ENCODE measurements around the gene DONSON.

Gene DONSON

GRCh38 chr21:33566514-33566913 is 22.0 kb downstream of the DONSON start:
- no peak for DNase-seq (ENCODE audit: low read depth in 2 of 3, low spot score in 1 of 3)

- DNase-seq (ENCODE audit: low read depth in 2 of 3, low spot score in 1 of 3), result no peak
Measured at GRCh38 chr21:33562389-33562788, 26.1 kb downstream of the DONSON start.

GRCh38 chr21:33561373-33561772 is 27.1 kb downstream of the DONSON start:
- no peak for DNase-seq (ENCODE audit: low read depth in 2 of 3, low spot score in 1 of 3)

- DNase-seq (ENCODE audit: low read depth in 2 of 3, low spot score in 1 of 3), result no peak
Measured at GRCh38 chr21:33560965-33561364, 27.5 kb downstream of the DONSON start.

- no peak for DNase-seq (ENCODE audit: low read depth in 2 of 3, low spot score in 1 of 3)
Measured at GRCh38 chr21:33559813-33560212, 28.7 kb downstream of the DONSON start.

- DNase-seq (ENCODE audit: low read depth in 2 of 3, low spot score in 1 of 3), result no peak
Measured at GRCh38 chr21:33558777-33559421, 29.6 kb downstream of the DONSON start.

- no peak for DNase-seq (ENCODE audit: low read depth in 2 of 3, low spot score in 1 of 3)
Measured at GRCh38 chr21:33557447-33557846, 31.0 kb downstream of the DONSON start.

GRCh38 chr21:33554982-33555344 is 33.5 kb downstream of the DONSON start:
- no peak for DNase-seq (ENCODE audit: low read depth in 2 of 3, low spot score in 1 of 3)

- no peak for DNase-seq (ENCODE audit: low read depth in 2 of 3, low spot score in 1 of 3)
Measured at GRCh38 chr21:33554236-33554981, 34.1 kb downstream of the DONSON start.

GRCh38 chr21:33552999-33553598 is 35.4 kb downstream of the DONSON start:
- no peak for DNase-seq (ENCODE audit: low read depth in 2 of 3, low spot score in 1 of 3)

- DNase-seq (ENCODE audit: low read depth in 2 of 3, low spot score in 1 of 3), result no peak
Measured at GRCh38 chr21:33552093-33552998, 36.1 kb downstream of the DONSON start.

GRCh38 chr21:33551664-33552063 is 36.8 kb downstream of the DONSON start:
- no peak for DNase-seq (ENCODE audit: low read depth in 2 of 3, low spot score in 1 of 3)

- DNase-seq (ENCODE audit: low read depth in 2 of 3, low spot score in 1 of 3), result no peak
Measured at GRCh38 chr21:33550772-33551660, 37.5 kb downstream of the DONSON start.

GRCh38 chr21:33549848-33550771 is 38.4 kb downstream of the DONSON start:
- no peak for DNase-seq (ENCODE audit: low read depth in 2 of 3, low spot score in 1 of 3)

GRCh38 chr21:33546086-33546485 is 42.4 kb downstream of the DONSON start:
- DNase-seq (ENCODE audit: low read depth in 2 of 3, low spot score in 1 of 3), result no peak

- no peak for DNase-seq (ENCODE audit: low read depth in 2 of 3, low spot score in 1 of 3)
Measured at GRCh38 chr21:33544451-33545195, 43.9 kb downstream of the DONSON start.

GRCh38 chr21:33543505-33544129 is 44.9 kb downstream of the DONSON start:
- peak; percentile 57 to 75 (median 70) for DNase-seq (ENCODE audit: low read depth in 2 of 3, low spot score in 1 of 3)
